HepG2 (cell line): ENCODE results near the gene ABHD15. TPM values are rescaled to one million over a fixed set of nuclear protein-coding genes. Genes with fewer than 3 reads are reported as not detected.

Source experiments
- CENPX ChIP-seq: sonication (generic); formaldehyde crosslinking; IDR thresholded peaks from 2 replicates; pipeline ENCODE4 v1.9.0; 2021; ENCODE audit warnings: mild to moderate bottlenecking, missing genetic modification reagents, moderate library complexity
- MAFK ChIP-seq, 2 experiments: IDR thresholded peaks in 1 of 2; conservative IDR thresholded peaks in 1 of 2; 2 replicates each; pipeline ENCODE4 v1.6.1; 2011; ENCODE audit warnings: improper control_type of control experiment in 2 of 2, low read length in 2 of 2
- NCOA1 ChIP-seq: sonication (generic); formaldehyde crosslinking; IDR thresholded peaks from 2 replicates; pipeline ENCODE4 v1.9.0; 2021; ENCODE audit warnings: missing genetic modification reagents
- NFKB2 ChIP-seq: sonication (generic); formaldehyde crosslinking; IDR thresholded peaks from 2 replicates; pipeline ENCODE4 v1.4.0; 2020; ENCODE audit warnings: missing genetic modification reagents, borderline replicate concordance
- REL ChIP-seq: sonication (generic); formaldehyde crosslinking; conservative IDR thresholded peaks from 2 replicates; pipeline ENCODE4 v1.8.0; 2022; ENCODE audit warnings: mild to moderate bottlenecking, missing genetic modification reagents, moderate library complexity
- RERE ChIP-seq: IDR thresholded peaks from 2 replicates; pipeline ENCODE4 v1.6.1; 2016; ENCODE audit warnings: low read depth, missing genetic modification reagents, missing compliant biosample characterization
- SIX1 ChIP-seq: sonication (generic); formaldehyde crosslinking; IDR thresholded peaks from 2 replicates; pipeline ENCODE4 v1.4.0; 2020; ENCODE audit warnings: missing genetic modification reagents, borderline replicate concordance
- STAT5B ChIP-seq: sonication (generic); formaldehyde crosslinking; IDR thresholded peaks from 2 replicates; pipeline ENCODE4 v1.4.0; 2020; ENCODE audit warnings: missing genetic modification reagents
- U2AF2 ChIP-seq: fragments of 200-400 bp; formaldehyde crosslinking; IDR thresholded peaks from 2 replicates; pipeline ENCODE4 v1.6.1; 2017; ENCODE audit warnings: low read depth, mild to moderate bottlenecking, low read length
- XRCC5 ChIP-seq: fragments of 200-400 bp; formaldehyde crosslinking; optimal IDR thresholded peaks from 2 replicates; pipeline ENCODE3; 2017; ENCODE audit warnings: mild to moderate bottlenecking, low read length
- ZBTB8A ChIP-seq: sonication (generic); formaldehyde crosslinking; IDR thresholded peaks from 2 replicates; pipeline ENCODE4 v1.4.0; 2020; ENCODE audit warnings: mild to moderate bottlenecking, low read depth, missing genetic modification reagents, borderline replicate concordance
- ZNF501 ChIP-seq: sonication (generic); formaldehyde crosslinking; IDR thresholded peaks from 2 replicates; pipeline ENCODE4 v1.5.1; 2020; ENCODE audit warnings: mild to moderate bottlenecking, moderate library complexity, missing genetic modification reagents
- ZNF577 ChIP-seq: sonication (generic); formaldehyde crosslinking; IDR thresholded peaks from 2 replicates; pipeline ENCODE4 v1.4.0; 2020; ENCODE audit warnings: mild to moderate bottlenecking, low read depth, missing genetic modification reagents, borderline replicate concordance
- polyA plus RNA-seq, 8 experiments: library from polyadenylated mRNA; depleted of rRNA in 3 of 8; stranded (reverse) in 7 of 8; unstranded in 1 of 8; fragments of >200 nt; fragmentation: Illumina TruSeq in 4 of 8; extraction: Trizol in 4 of 8; gene quantifications; 2 replicates each; pipeline versions ENCODE4 v1.2.1 to v1.2.3, GENCODE V29; 2011 to 2016; ENCODE audit warnings: low read depth in 4 of 8, missing spikeins in 1 of 8, mixed read lengths in 1 of 8; ENCODE audit not compliant: insufficient read depth in 1 of 8
- total RNA-seq, 5 experiments: library from RNA; depleted of rRNA; stranded (reverse); fragments of >200 nt; fragmentation: Illumina TruSeq; extraction: Trizol; gene quantifications; 2 replicates each; pipeline ENCODE4 v1.2.3, GENCODE V29; 2016; ENCODE audit warnings: low read depth in 1 of 5
- TF ChIP-seq, protein P1 (sequence below): sonication (generic); formaldehyde crosslinking; IDR thresholded peaks from 2 replicates; pipeline ENCODE4 v1.5.0; 2020; ENCODE audit warnings: missing genetic modification reagents
- TF ChIP-seq, protein P2 (sequence below): sonication (generic); formaldehyde crosslinking; IDR thresholded peaks from 2 replicates; pipeline ENCODE4 v1.8.1; 2023; ENCODE audit warnings: missing genetic modification reagents, mild to moderate bottlenecking, borderline replicate concordance
- TF ChIP-seq, protein P3 (sequence below): IDR thresholded peaks from 2 replicates; pipeline ENCODE4 v1.6.1; 2016; ENCODE audit warnings: missing compliant biosample characterization, missing genetic modification reagents, borderline replicate concordance
- TF ChIP-seq, protein P4 (sequence below): sonication (generic); formaldehyde crosslinking; IDR thresholded peaks from 2 replicates; pipeline ENCODE4 v1.9.0; 2022; ENCODE audit warnings: low read depth, missing genetic modification reagents
- TF ChIP-seq, protein P5 (sequence below): sonication (generic); formaldehyde crosslinking; IDR thresholded peaks from 2 replicates; pipeline ENCODE4 v1.4.0; 2020; ENCODE audit warnings: missing genetic modification reagents

ABHD15 gene
- total and polyA plus RNA-seq, 2 of the 13 experiments (the other 11 are each of a cell fraction or from before 2014, with no cell fraction given): 2.4 to 7.7 TPM

DNA sequence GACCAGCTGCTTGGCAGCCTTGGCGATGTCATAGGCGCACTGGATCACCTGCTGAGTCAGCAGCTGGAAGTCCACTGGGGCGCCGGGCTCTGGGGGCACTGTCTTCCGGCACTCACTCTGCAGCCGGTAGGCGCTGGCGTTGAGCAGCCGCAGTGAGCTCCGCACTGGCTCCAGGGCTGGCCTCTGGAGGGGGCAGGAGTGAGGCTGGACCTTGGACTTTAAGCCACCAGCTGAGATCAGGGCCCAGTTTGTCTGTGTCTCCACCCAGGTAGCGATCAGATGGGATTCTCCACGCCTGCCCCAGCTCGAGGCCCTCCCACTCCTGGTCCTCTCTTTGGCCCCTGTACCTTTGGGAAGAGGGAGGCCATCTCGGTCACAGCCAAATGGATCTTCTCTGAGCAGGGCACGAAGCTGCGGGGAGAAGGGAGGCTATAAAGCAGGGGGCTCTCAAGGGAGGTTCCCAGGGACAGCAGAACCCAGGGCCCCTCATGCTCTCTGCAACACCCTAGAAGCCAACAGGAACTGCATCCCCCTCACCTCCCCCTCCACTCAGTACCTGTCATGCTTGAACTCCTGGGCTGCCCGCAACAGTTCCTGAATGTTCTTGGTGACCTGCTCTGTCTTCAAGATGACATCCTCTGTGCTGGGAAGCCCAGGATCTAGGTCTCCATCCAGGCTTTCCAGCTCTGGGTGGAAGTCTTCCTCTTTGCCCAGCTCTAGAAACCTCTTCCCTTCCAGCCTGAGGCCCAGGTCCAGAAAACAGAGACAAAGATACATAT lies 8.1 kb upstream of the ABHD15 start (continued):
- TF ChIP-seq MAFK (conservative IDR thresholded peaks at IDR 0.05 in 1 of 2, IDR thresholded peaks at IDR 0.05 in 1 of 2; ENCODE audit: low read length in 2 of 2) (peak; percentile 99 to 100), ZBTB8A (CRISPR knock-in tag) (no peak), CENPX (no peak), STAT5B (CRISPR knock-in tag) (no peak), ZNF501 (CRISPR knock-in tag) (peak; percentile 62; the same call in 1 of the 2 replicates), NFKB2 (CRISPR knock-in tag) (no peak), ZNF577 (no peak), NCOA1 (CRISPR knock-in tag) (no peak), U2AF2 (no peak), RERE (CRISPR knock-in tag) (0 out of 2 replicates have a peak, but pooled peaks have one; percentile 33), SIX1 (no peak), XRCC5 (peak; percentile 81), REL (CRISPR knock-in tag) (no peak)
- TF ChIP-seq, protein P1, sequence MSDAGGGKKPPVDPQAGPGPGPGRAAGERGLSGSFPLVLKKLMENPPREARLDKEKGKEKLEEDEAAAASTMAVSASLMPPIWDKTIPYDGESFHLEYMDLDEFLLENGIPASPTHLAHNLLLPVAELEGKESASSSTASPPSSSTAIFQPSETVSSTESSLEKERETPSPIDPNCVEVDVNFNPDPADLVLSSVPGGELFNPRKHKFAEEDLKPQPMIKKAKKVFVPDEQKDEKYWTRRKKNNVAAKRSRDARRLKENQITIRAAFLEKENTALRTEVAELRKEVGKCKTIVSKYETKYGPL: no peak
- TF ChIP-seq, protein P2, sequence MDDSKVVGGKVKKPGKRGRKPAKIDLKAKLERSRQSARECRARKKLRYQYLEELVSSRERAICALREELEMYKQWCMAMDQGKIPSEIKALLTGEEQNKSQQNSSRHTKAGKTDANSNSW: no peak
- TF ChIP-seq, protein P3, sequence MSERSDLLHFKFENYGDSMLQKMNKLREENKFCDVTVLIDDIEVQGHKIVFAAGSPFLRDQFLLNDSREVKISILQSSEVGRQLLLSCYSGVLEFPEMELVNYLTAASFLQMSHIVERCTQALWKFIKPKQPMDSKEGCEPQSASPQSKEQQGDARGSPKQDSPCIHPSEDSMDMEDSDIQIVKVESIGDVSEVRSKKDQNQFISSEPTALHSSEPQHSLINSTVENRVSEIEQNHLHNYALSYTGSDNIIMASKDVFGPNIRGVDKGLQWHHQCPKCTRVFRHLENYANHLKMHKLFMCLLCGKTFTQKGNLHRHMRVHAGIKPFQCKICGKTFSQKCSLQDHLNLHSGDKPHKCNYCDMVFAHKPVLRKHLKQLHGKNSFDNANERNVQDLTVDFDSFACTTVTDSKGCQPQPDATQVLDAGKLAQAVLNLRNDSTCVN: 0 out of 2 replicates have a peak, but pooled peaks have one; percentile 50
- TF ChIP-seq, protein P4, sequence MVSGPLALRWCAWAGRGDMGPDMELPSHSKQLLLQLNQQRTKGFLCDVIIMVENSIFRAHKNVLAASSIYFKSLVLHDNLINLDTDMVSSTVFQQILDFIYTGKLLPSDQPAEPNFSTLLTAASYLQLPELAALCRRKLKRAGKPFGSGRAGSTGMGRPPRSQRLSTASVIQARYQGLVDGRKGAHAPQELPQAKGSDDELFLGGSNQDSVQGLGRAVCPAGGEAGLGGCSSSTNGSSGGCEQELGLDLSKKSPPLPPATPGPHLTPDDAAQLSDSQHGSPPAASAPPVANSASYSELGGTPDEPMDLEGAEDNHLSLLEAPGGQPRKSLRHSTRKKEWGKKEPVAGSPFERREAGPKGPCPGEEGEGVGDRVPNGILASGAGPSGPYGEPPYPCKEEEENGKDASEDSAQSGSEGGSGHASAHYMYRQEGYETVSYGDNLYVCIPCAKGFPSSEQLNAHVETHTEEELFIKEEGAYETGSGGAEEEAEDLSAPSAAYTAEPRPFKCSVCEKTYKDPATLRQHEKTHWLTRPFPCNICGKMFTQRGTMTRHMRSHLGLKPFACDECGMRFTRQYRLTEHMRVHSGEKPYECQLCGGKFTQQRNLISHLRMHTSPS: peak; percentile 74
- TF ChIP-seq, protein P5, sequence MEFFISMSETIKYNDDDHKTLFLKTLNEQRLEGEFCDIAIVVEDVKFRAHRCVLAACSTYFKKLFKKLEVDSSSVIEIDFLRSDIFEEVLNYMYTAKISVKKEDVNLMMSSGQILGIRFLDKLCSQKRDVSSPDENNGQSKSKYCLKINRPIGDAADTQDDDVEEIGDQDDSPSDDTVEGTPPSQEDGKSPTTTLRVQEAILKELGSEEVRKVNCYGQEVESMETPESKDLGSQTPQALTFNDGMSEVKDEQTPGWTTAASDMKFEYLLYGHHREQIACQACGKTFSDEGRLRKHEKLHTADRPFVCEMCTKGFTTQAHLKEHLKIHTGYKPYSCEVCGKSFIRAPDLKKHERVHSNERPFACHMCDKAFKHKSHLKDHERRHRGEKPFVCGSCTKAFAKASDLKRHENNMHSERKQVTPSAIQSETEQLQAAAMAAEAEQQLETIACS (CRISPR knock-in tag): peak; percentile 30; the same call in 1 of the 2 replicates
